Adrenal gland (tissue), 12 donors: Measurements from ENCODE around the gene HADHA. TPM values are rescaled to one million over a fixed set of nuclear protein-coding genes. Genes with fewer than 3 reads are reported as not detected.

Experiments used
- DNase-seq, 7 donors: peaks; one replicate each; pipeline ENCODE4 v3.0.0-alpha.2; 2019 to 2020
- H3K27ac ChIP-seq, 5 donors: fragments of 200-600 bp; sonication (generic) in 4 of 5; 1 replicate in 3 of 5; 2 replicates in 2 of 5; pipeline versions ENCODE4 v1.5.1 to v1.8.0; 2016 to 2020; ENCODE audit warnings: mild to moderate bottlenecking in 1 of 5
- H3K27me3 ChIP-seq: fragments of 200-600 bp; 2 replicates; pipeline ENCODE4 v1.8.0; 2021
- H3K36me3 ChIP-seq, 2 donors: fragments of 200-600 bp; replicated peaks in 1 of 2; 1 replicate in 1 of 2; 2 replicates in 1 of 2; pipeline versions ENCODE4 v1.5.1 to v1.8.0; 2018 to 2022
- H3K4me1 ChIP-seq, 2 donors: fragments of 200-600 bp; replicated peaks in 1 of 2; 1 replicate in 1 of 2; 2 replicates in 1 of 2; pipeline versions ENCODE4 v1.5.1 to v1.8.0; 2018 to 2021
- H3K4me3 ChIP-seq, 4 donors: fragments of 200-600 bp; sonication (generic) in 3 of 4; one replicate each; pipeline ENCODE4 v1.5.1; 2016 to 2018
- H3K9me3 ChIP-seq, 3 donors: fragments of 200-600 bp; sonication (generic) in 1 of 3; replicated peaks in 1 of 3; 1 replicate in 2 of 3; 2 replicates in 1 of 3; pipeline versions ENCODE4 v1.5.1 to v1.8.0; 2016 to 2021
- POLR2A ChIP-seq, 2 donors: fragments of 450-650 bp; IDR thresholded peaks; one replicate each; pipeline ENCODE4 v1.6.1; 2017; ENCODE audit warnings: antibody characterized with exemption in 2 of 2, mild to moderate bottlenecking in 2 of 2, moderate library complexity in 1 of 2
- whole genome bisulfite sequencing, 4 donors: extraction: QIAGEN DNeasy Blood & Tissue Kit in 2 of 4; methylation state at CpG; one replicate each; pipeline versions ENCODE4 v1.1.5 to v1.1.7; 2013 to 2017; 5-methylcytosine and 5-hydroxymethylcytosine counted together
- intact Hi-C, 2 donors: fragments of 100-400 bp; cut with DNase I; formaldehyde crosslinking; loops; one replicate each; pipeline versions ENCODE4 v1.14.1 to v1.15.0; 2022 to 2023
- polyA plus RNA-seq, 3 donors: library from polyadenylated mRNA; stranded (reverse); fragments of 200-250 nt in 2 of 3; fragments of 350-450 nt in 1 of 3; fragmentation: Illumina TruSeq in 1 of 3; extraction: RNeasy Lipid Tissue Mini Kit (QIAGEN cat#74804) in 1 of 3; gene quantifications; one replicate each; pipeline ENCODE4 v1.2.3, GENCODE V29; 2013 to 2014
- total RNA-seq, 9 donors: library from RNA; depleted of rRNA in 4 of 9; stranded (reverse); fragments of >200 nt in 4 of 9; fragments of 120-200 nt in 1 of 9; fragmentation: NEBNext Ultra II Directional in 1 of 9; extraction: Animal tissue kit (Norgen Biotek cat#: 25700) in 1 of 9; gene quantifications; one replicate each; pipeline versions ENCODE4 v1.1.0 to v1.2.4, GENCODE V29; 2013 to 2023
- TF ChIP-seq, protein P1 (sequence below), 6 experiments: fragments of 450-650 bp in 4 of 6; fragments of 200-600 bp in 2 of 6; sonication (generic) in 1 of 6; IDR thresholded peaks; 1 replicate in 5 of 6; 2 replicates in 1 of 6; pipeline versions ENCODE4 v1.5.1 to v1.8.0; 2016 to 2021; ENCODE audit warnings: antibody characterized with exemption in 6 of 6, mild to moderate bottlenecking in 2 of 6, moderate library complexity in 1 of 6
- donor health status: healthy with polysubstance abuse.
- donor health status: Bipolar disorder and iron deficiency.
- donor health status: DM: yes; HTN: yes; CAD: no.
- donor health status: DM: no; HTN: no; CAD: no.
- donor health status: DM: no; HTN: no; CAD: no.
- donor health status: DM: yes; HTN: yes; CAD: no.

Gene HADHA
- total and polyA plus RNA-seq, 12 donors, result 43.8 to 353 (median 210) TPM

DNA sequence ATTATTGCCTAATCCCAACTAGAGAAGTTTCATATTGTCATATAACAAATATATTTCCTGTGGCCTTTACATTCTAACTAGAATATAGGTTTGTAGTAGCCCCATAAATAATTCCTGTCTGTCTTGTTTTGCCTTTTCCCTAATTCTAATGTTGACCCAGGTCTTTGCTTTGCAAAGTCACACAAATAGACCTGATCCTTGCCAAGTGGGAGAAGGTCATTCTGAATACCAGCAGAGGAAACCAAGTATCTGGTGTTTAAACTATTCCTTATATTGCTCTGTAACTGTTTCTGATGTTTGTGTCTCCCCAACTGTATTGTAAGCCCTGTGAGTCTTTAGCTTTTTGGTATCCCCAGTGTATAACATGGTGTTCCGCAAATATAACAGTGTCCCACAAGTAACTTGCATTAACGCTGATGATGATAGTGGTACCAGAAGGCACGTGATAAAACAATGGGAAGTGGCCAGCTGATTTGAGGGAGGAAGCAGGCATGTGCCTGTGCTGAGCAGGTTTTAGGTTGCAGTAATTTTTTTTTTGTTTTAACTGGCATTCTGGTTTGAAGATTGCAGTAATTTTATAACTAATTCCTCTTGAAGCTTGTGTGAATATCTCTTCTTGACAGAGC is 11.4 kb upstream of the HADHA start:
- no peaks in the 10 kb centered on the region for H3K27me3 ChIP-seq
- 31 to 45% (median 42%) methylated on average over 3 of the region's 3 CpGs for WGBS, 4 donors
- H3K4me1 ChIP-seq, result peaks cover 17 to 34% of the 10 kb centered on the region in 2 donors
- peak in 2 of 7 donors; percentile 23 to 40 for DNase-seq
- TF ChIP-seq POLR2A (IDR thresholded peaks at IDR 0.05), result no peak
- TF ChIP-seq, protein P1, sequence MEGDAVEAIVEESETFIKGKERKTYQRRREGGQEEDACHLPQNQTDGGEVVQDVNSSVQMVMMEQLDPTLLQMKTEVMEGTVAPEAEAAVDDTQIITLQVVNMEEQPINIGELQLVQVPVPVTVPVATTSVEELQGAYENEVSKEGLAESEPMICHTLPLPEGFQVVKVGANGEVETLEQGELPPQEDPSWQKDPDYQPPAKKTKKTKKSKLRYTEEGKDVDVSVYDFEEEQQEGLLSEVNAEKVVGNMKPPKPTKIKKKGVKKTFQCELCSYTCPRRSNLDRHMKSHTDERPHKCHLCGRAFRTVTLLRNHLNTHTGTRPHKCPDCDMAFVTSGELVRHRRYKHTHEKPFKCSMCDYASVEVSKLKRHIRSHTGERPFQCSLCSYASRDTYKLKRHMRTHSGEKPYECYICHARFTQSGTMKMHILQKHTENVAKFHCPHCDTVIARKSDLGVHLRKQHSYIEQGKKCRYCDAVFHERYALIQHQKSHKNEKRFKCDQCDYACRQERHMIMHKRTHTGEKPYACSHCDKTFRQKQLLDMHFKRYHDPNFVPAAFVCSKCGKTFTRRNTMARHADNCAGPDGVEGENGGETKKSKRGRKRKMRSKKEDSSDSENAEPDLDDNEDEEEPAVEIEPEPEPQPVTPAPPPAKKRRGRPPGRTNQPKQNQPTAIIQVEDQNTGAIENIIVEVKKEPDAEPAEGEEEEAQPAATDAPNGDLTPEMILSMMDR (IDR thresholded peaks at IDR 0.05), result no peak
- peak overlapping the region in 1 of 5 donors; percentile 3 for H3K27ac ChIP-seq
- peaks cover 0 to 18% of the 10 kb centered on the region in 2 donors for H3K36me3 ChIP-seq
- H3K9me3 ChIP-seq, result no peaks in the 10 kb centered on the region
- no peak overlapping the region for H3K4me3 ChIP-seq
- intact Hi-C loops, result no loop called here

DNA sequence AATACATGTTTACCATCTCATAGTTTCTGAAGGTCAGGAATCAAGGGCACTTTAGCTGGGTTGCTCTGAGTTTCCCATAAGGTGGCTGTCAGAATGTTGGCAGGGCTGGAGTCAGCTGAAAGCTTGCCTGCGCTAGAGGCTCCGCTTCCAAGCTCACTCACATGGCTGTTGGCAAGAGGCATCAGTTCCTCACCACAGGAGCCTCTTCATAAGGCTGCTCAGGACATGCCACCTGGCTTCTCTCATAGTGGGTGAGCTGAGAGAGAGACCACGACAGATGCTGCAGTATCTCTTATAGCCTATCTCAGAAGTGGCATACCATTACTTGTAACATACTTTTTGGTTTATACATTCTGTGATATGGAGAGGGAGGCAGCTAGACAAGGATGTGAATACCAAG is 7.5 kb upstream of the HADHA start:
- intact Hi-C loops, result no loop called here
- 24 to 49% (median 40%) methylated on average over 1 to 3 of the region's 3 CpGs for WGBS, 4 donors
- H3K27me3 ChIP-seq, result no peaks in the 10 kb centered on the region
- peak overlapping the region in 3 of 5 donors; percentile 17 to 63 (median 56) for H3K27ac ChIP-seq
- H3K36me3 ChIP-seq, result no peaks in the 10 kb centered on the region
- DNase-seq, result peak; percentile 61 to 84 (median 79)
- no peak overlapping the region for H3K4me3 ChIP-seq
- H3K4me1 ChIP-seq, result peaks cover 24 to 53% of the 10 kb centered on the region in 2 donors
- H3K9me3 ChIP-seq, result no peaks in the 10 kb centered on the region
- TF ChIP-seq POLR2A (IDR thresholded peaks at IDR 0.05), result no peak
- TF ChIP-seq, protein P1 (IDR thresholded peaks at IDR 0.05), result no peak

DNA sequence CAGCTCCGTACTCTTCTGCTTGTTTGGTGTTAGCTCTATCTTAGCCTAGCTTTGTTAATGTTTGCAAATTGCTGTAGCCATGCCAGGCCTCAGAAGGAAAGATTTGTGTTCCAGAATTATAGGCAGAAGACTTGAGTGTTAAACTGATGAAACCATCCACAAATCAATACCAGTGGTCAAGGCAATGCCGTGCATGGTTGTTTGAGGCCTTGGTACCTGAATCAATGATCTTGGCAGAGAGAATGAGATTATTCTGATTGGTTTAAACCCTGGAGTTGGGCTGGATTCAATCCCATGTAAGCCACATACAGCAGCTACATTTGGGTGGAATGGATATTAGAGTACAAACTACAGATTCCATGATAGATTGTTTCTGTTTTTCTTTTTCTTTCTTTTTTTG is 5.2 kb upstream of the HADHA start:
- Histone ChIP-seq H3K27me3 (no peaks in the 10 kb centered on the region), H3K36me3 (no peaks in the 10 kb centered on the region), H3K9me3 (no peaks in the 10 kb centered on the region), H3K4me1 (peaks cover 19 to 54% of the 10 kb centered on the region in 2 donors), H3K4me3 (no peak overlapping the region), H3K27ac (peak overlapping the region in 1 of 5 donors; percentile 3)
- intact Hi-C loops, result loop anchor here (10.0 kb wide), 3 partner anchors 45 to 485 kb away; no protein-coding TSS in a partner anchor
- TF ChIP-seq, protein P1 (IDR thresholded peaks at IDR 0.05), result no peak
- no peak for TF ChIP-seq POLR2A (IDR thresholded peaks at IDR 0.05)
- 66 to 85% (median 78%) methylated on average over 2 of the region's 2 CpGs for WGBS, 4 donors
- no peak for DNase-seq

DNA sequence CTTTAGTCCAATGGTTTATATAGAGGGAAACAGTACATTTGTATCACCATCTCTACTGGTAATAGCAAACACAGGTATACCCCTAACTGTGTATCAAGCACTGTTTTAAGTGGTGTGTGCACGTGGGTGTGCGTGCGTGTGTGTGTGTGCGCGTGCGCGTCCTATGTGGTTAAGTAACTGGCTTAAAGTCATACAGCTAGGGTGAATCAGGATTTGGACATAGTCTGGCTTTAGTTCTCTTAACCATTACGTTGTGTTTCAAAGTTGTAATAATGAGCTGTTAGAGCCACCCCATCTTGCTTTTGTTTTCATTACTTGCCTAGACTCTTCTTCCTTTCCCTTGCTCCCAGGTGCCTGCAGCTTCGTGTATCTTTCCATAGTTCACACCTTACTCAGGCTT is 2.4 kb upstream of the HADHA start:
- Histone ChIP-seq H3K9me3 (no peaks in the 10 kb centered on the region), H3K27ac (peak overlapping the region in 2 of 5 donors; percentile 27 to 97), H3K27me3 (no peaks in the 10 kb centered on the region), H3K4me1 (peaks cover 27 to 60% of the 10 kb centered on the region in 2 donors), H3K36me3 (no peaks in the 10 kb centered on the region), H3K4me3 (peak overlapping the region in 1 of 4 donors; percentile 74)
- intact Hi-C loops, result loop anchor here (10.0 kb wide), 3 partner anchors 48 to 488 kb away; no protein-coding TSS in a partner anchor
- peak in 2 of 7 donors; percentile 33 to 35 for DNase-seq
- WGBS, 4 donors, result 60 to 72% (median 67%) methylated on average over 9 of the region's 9 CpGs
- TF ChIP-seq, protein P1 (IDR thresholded peaks at IDR 0.05), result no peak
- TF ChIP-seq POLR2A (IDR thresholded peaks at IDR 0.05), result no peak
